BE2C (cell line): Measurements from ENCODE around the gene EIF4B.

Experiments used
- DNase-seq: peaks from one replicate; pipeline ENCODE4 v3.0.0-alpha.2; 2020
- H3K27me3 ChIP-seq: fragments of 250-450 bp; sonication (Bioruptor Pico); 2 replicates; pipeline ENCODE4 v1.5.1; 2020; ENCODE audit warnings: mild to moderate bottlenecking
- H3K36me3 ChIP-seq: fragments of 250-450 bp; sonication (Bioruptor Pico); 2 replicates; pipeline ENCODE4 v1.5.1; 2020; ENCODE audit warnings: mild to moderate bottlenecking
- H3K4me1 ChIP-seq: fragments of 250-450 bp; sonication (Bioruptor Pico); 2 replicates; pipeline ENCODE4 v1.5.1; 2020
- H3K4me3 ChIP-seq: 2 replicates; pipeline ENCODE4 v1.5.1; 2011; ENCODE audit warnings: low read depth, low read length
- H3K9me3 ChIP-seq: fragments of 250-450 bp; sonication (Bioruptor Pico); 2 replicates; pipeline ENCODE4 v1.5.1; 2020
- CTCF ChIP-seq: IDR thresholded peaks from 2 replicates; pipeline ENCODE4 v1.5.1; 2012; ENCODE audit warnings: mild to moderate bottlenecking, low read depth, low read length

Gene EIF4B

DNA sequence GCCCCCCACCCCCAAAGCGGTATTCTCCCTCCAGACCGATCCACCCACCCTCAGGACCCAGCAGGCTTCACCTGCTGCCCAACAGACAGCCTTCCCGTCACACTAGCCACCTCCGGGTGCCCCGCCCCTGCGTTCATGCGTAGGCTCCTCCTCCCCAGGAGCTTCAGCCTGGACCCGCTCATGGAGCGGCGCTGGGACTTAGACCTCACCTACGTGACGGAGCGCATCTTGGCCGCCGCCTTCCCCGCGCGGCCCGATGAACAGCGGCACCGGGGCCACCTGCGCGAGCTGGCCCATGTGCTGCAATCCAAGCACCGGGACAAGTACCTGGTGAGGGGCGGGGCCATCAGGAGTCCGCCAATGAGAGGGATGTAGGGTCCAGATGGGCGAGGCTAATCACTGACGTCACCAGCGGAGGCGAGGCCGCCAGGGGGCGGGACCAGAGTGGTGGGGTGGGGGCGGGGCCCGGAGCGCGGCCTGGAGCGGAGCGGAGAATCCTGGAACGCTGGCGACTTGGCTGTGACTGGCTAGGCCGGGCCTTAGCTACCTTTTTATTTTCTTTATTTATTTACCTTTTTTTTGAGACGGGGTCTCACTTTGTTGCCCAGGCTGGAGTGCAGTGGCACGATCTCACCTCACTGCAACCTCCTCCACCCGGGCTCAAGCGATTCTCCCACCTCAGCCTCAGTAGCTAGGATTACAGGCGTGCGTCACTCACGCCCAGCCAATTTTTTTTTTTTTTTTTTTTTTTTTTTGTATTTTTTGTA lies 48.0 kb downstream of the EIF4B start:
- peak overlapping the region; percentile 80 for H3K4me3 ChIP-seq
- peak; percentile 95 for DNase-seq
- no peaks in the 10 kb centered on the region for H3K27me3 ChIP-seq
- H3K36me3 ChIP-seq, result no peaks in the 10 kb centered on the region
- peaks cover 19% of the 10 kb centered on the region for H3K4me1 ChIP-seq
- H3K9me3 ChIP-seq, result no peaks in the 10 kb centered on the region
- TF ChIP-seq CTCF, result no peak

DNA sequence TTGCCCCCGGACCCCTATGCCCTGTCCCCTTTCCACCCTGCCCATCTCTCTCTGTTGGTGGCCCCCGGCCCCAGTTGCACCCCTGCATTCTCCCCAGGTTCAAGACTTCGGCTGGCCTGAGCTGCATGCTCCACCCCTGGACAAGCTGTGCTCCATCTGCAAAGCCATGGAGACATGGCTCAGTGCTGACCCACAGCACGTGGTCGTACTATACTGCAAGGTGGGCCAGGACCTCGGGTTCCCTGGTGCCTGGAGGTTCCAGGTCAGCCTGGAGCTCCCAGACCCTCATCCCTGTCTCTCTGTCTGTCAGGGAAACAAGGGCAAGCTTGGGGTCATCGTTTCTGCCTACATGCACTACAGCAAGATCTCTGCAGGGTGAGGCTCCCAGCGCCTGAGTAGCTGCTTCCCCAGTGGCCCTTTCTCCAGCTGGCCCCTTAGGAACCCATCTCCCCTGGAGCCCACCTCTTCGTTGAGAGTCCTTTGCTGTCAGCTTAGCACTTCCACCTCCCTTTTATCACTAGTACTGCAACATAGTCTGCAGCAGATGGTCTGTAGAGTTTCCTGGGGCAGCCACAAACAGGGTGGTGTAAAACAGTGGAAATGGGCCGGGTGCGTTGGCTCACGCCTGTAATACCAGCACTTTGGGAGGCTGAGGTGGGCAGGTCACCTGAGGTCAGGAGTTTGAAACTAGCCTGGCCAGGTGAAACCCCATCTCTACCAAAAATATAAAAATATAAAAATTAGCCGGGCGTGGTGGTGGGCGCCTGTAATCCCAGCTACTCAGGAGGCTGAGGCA lies 49.4 kb downstream of the EIF4B start:
- H3K4me1 ChIP-seq, result peaks cover 7% of the 10 kb centered on the region

GRCh38 chr12:53056296-53056695 lies 50.0 kb downstream of the EIF4B start:
- H3K27me3 ChIP-seq, result no peaks in the 10 kb centered on the region
- DNase-seq, result no peak
- H3K4me1 ChIP-seq, result peaks cover 7% of the 10 kb centered on the region; the same call in 1 of the 2 replicates
- H3K4me3 ChIP-seq, result no peak overlapping the region
- no peaks in the 10 kb centered on the region for H3K36me3 ChIP-seq
- TF ChIP-seq CTCF, result no peak
- no peaks in the 10 kb centered on the region for H3K9me3 ChIP-seq

More for the DNA sequence above, 49.4 kb downstream of the EIF4B start:
- no peak for DNase-seq
- Histone ChIP-seq H3K4me3 (no peak overlapping the region), H3K27me3 (no peaks in the 10 kb centered on the region), H3K9me3 (no peaks in the 10 kb centered on the region), H3K36me3 (no peaks in the 10 kb centered on the region)
- TF ChIP-seq CTCF, result no peak

- no peak for TF ChIP-seq CTCF
Measured at GRCh38 chr12:53056901-53057300, 50.6 kb downstream of the EIF4B start.

DNA sequence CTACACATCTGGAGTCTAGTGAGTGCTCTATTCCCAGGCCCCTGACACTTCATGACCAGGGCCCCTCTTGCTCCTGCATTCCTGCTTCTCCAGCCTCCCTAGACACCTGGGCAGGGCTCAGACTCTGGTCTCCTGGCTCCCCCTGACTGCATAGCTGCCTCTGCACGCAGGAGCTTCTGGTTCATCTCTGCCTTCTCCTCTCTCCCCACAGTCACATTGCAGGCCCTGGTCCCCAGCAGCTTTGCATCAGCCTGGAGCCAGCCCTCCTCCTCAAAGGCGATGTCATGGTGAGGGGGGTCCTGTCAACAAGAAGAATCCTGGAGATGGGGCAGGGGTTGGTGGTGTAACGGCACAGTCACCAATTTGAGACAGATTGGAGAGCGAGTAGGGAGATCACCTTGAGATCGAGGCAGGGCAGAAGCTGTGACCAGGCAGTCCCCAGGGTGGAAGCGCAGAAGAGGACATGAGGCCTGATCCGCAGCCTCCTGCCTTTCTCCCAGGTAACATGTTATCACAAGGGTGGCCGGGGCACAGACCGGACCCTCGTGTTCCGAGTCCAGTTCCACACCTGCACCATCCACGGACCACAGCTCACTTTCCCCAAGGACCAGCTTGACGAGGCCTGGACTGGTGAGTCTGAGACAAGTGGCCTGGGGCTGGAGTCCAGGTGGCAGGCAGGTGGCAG lies 51.7 kb downstream of the EIF4B start:
- Histone ChIP-seq H3K27me3 (no peaks in the 10 kb centered on the region), H3K9me3 (no peaks in the 10 kb centered on the region), H3K4me1 (peaks cover 7% of the 10 kb centered on the region; the same call in 1 of the 2 replicates), H3K4me3 (no peak overlapping the region), H3K36me3 (no peaks in the 10 kb centered on the region)
- no peak for DNase-seq
- TF ChIP-seq CTCF, result no peak

More at GRCh38 chr12:53056901-53057300, 50.6 kb downstream of the EIF4B start:
- Histone ChIP-seq H3K4me3 (no peak overlapping the region), H3K9me3 (no peaks in the 10 kb centered on the region), H3K36me3 (no peaks in the 10 kb centered on the region), H3K4me1 (peaks cover 7% of the 10 kb centered on the region; the same call in 1 of the 2 replicates), H3K27me3 (no peaks in the 10 kb centered on the region)
- DNase-seq, result no peak
